Osteoblast (primary cell): ENCODE measurements around the gene NEBL. TPM values are rescaled to one million over a fixed set of nuclear protein-coding genes. Genes with fewer than 3 reads are reported as not detected.

ENCODE experiments used
- DNase-seq: peaks from one replicate; pipeline ENCODE4 v3.0.0; 2011; ENCODE audit warnings: low spot score, mixed read lengths; ENCODE audit not compliant: insufficient read length; ENCODE audit errors: missing footprints
- H2AFZ ChIP-seq: 2 replicates; pipeline ENCODE4 v1.6.0; 2011; ENCODE audit warnings: mild to moderate bottlenecking, low read length
- H3K27ac ChIP-seq: 2 replicates; pipeline ENCODE4 v1.5.1; 2011; ENCODE audit warnings: mild to moderate bottlenecking, low read depth, low read length, moderate library complexity
- H3K27me3 ChIP-seq: 2 replicates; pipeline ENCODE4 v1.6.0; 2012; ENCODE audit warnings: mild to moderate bottlenecking, control low read depth, inconsistent platforms, low read length, moderate library complexity; ENCODE audit not compliant: insufficient read depth
- H3K36me3 ChIP-seq: 2 replicates; pipeline ENCODE4 v1.5.1; 2011; ENCODE audit warnings: mild to moderate bottlenecking, low read length, control low read depth, moderate library complexity; ENCODE audit not compliant: insufficient read depth
- H3K4me1 ChIP-seq: 2 replicates; pipeline ENCODE4 v1.5.1; 2011; ENCODE audit warnings: mild to moderate bottlenecking, low read length, control low read depth, moderate library complexity; ENCODE audit not compliant: insufficient read depth
- H3K4me2 ChIP-seq: 2 replicates; pipeline ENCODE4 v1.6.0; 2011; ENCODE audit warnings: mild to moderate bottlenecking, low read length; ENCODE audit not compliant: insufficient read depth
- H3K4me3 ChIP-seq: fragments of 200-600 bp; sonication (generic); 3 replicates; pipeline ENCODE4 v1.5.1; 2012; ENCODE audit warnings: mild to moderate bottlenecking, low read length, inconsistent platforms; ENCODE audit not compliant: insufficient read depth
- H3K79me2 ChIP-seq: 2 replicates; pipeline ENCODE4 v1.6.0; 2012; ENCODE audit warnings: mild to moderate bottlenecking, low read length, control low read depth, inconsistent platforms; ENCODE audit not compliant: insufficient read depth
- H3K9me3 ChIP-seq: 2 replicates; pipeline ENCODE4 v1.5.1; 2011; ENCODE audit warnings: low read depth, low read length, control low read depth
- H4K20me1 ChIP-seq: 2 replicates; pipeline ENCODE4 v1.6.0; 2012; ENCODE audit warnings: mild to moderate bottlenecking, low read length, control low read depth; ENCODE audit not compliant: insufficient read depth
- total RNA-seq: library from RNA; depleted of rRNA; stranded (reverse); fragments of >200 nt; gene quantifications from 2 replicates; pipeline ENCODE4 v1.2.3, GENCODE V29; 2012
- TF ChIP-seq, protein P1 (sequence below): IDR thresholded peaks from 2 replicates; pipeline ENCODE4 v1.5.1; 2011; ENCODE audit warnings: mild to moderate bottlenecking, low read depth, low read length, moderate library complexity; ENCODE audit errors: extremely low read depth

NEBL gene
- total RNA-seq, 1 donor: under 0.01 TPM

DNA sequence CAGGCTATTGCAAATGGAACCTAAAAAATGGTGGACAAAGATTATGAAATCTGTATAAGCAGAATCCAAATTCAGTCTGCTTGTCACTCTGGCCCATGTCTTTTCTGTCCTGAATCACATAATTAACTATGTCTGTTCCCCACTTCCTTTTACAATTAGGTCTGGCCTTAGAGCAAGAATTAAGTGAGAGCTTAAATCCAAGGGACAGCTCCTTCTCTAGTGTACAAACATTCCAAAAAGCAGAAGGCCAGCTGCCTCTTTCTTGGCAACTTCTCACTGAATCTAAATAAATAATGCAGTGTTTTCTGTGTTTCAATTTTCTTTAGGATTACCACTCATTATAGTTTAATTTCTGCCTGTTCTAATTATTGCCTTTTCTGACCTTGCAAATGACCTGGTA is 39.3 kb upstream of the NEBL start:
- TF ChIP-seq, protein P1, sequence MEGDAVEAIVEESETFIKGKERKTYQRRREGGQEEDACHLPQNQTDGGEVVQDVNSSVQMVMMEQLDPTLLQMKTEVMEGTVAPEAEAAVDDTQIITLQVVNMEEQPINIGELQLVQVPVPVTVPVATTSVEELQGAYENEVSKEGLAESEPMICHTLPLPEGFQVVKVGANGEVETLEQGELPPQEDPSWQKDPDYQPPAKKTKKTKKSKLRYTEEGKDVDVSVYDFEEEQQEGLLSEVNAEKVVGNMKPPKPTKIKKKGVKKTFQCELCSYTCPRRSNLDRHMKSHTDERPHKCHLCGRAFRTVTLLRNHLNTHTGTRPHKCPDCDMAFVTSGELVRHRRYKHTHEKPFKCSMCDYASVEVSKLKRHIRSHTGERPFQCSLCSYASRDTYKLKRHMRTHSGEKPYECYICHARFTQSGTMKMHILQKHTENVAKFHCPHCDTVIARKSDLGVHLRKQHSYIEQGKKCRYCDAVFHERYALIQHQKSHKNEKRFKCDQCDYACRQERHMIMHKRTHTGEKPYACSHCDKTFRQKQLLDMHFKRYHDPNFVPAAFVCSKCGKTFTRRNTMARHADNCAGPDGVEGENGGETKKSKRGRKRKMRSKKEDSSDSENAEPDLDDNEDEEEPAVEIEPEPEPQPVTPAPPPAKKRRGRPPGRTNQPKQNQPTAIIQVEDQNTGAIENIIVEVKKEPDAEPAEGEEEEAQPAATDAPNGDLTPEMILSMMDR: no peak
- DNase-seq: no peak

DNA sequence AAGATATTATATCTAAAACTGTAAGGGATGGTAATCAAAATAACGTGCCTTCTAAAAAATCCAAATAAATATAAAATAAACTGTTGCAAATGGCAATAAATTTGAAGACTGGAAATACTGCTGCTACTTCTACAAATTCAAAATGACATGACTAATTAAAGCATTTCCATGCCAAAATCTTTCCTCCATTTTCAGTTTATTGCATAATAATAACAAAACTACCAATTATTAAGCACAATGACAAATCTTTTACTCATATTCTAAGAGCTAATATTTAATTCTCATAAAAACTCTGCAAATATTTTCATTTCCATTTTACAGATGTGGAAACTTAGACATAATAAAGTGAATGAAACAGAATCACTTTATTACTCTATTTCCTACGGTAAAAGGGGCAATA is 38.8 kb upstream of the NEBL start:
- Histone ChIP-seq H4K20me1 (no peaks in the 10 kb centered on the region), H3K4me3 (no peak overlapping the region), H3K27me3 (no peaks in the 10 kb centered on the region), H3K4me1 (no peaks in the 10 kb centered on the region), H3K9me3 (no peaks in the 10 kb centered on the region), H2AFZ (no peak overlapping the region), H3K27ac (no peak overlapping the region), H3K79me2 (no peaks in the 10 kb centered on the region), H3K36me3 (no peaks in the 10 kb centered on the region), H3K4me2 (no peak overlapping the region)
- TF ChIP-seq, protein P1: no peak
- no peak for DNase-seq

More for the DNA sequence above, 39.3 kb upstream of the NEBL start:
- Histone ChIP-seq H3K36me3 (no peaks in the 10 kb centered on the region), H3K9me3 (no peaks in the 10 kb centered on the region), H3K4me1 (no peaks in the 10 kb centered on the region), H3K4me3 (no peak overlapping the region), H3K27me3 (no peaks in the 10 kb centered on the region), H3K79me2 (no peaks in the 10 kb centered on the region), H2AFZ (no peak overlapping the region), H3K27ac (no peak overlapping the region), H3K4me2 (no peak overlapping the region), H4K20me1 (no peaks in the 10 kb centered on the region)

DNA sequence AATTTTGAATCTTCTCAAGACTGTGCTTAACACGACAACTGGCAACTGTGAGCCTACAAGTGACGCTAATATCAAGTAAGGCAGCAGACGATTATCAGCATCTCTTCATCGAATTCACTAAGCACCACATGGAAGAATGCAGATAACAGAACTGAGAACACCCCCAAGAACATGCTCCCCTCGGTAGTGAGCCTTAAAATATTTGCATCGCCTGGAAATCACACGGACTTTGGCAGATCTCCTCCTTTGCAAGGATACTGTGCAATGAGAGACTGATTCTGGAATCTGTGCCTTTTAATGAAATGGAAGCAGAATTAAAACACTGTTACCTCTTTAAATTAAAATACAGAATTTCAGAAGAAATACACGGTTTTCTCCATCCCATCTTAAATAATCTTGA is 38.2 kb upstream of the NEBL start:
- no peaks in the 10 kb centered on the region for H3K79me2 ChIP-seq
- H3K4me2 ChIP-seq: no peak overlapping the region
- H3K9me3 ChIP-seq: no peaks in the 10 kb centered on the region
- H3K27me3 ChIP-seq: no peaks in the 10 kb centered on the region
- no peak overlapping the region for H2AFZ ChIP-seq
- no peak overlapping the region for H3K27ac ChIP-seq
- no peaks in the 10 kb centered on the region for H3K4me1 ChIP-seq
- DNase-seq: no peak
- H4K20me1 ChIP-seq: no peaks in the 10 kb centered on the region
- no peaks in the 10 kb centered on the region for H3K36me3 ChIP-seq
- TF ChIP-seq, protein P1: no peak
- no peak overlapping the region for H3K4me3 ChIP-seq

DNA sequence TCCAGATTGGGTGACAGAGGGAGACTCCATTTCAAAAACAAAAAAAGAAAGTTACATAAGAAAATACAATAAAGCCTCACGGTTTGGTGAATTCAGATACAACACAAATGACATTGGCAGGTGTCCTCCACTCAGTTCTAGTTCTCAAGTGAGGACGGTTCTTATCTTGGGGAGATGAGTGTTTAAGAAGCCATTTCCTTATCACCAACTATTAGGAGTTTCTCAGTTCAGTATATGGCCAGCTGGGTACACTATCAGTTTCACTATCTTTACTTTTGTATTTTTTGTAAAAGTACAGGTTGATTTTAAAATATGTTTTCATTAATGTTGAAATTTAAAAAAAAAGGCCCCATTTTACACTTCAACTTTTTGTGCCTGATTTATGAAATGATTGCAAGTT is 36.6 kb upstream of the NEBL start:
- TF ChIP-seq, protein P1: no peak
- DNase-seq: no peak
- Histone ChIP-seq H3K4me2 (no peak overlapping the region), H4K20me1 (no peaks in the 10 kb centered on the region), H3K9me3 (no peaks in the 10 kb centered on the region), H3K27ac (no peak overlapping the region), H3K36me3 (no peaks in the 10 kb centered on the region), H3K4me1 (no peaks in the 10 kb centered on the region), H3K4me3 (no peak overlapping the region), H3K27me3 (no peaks in the 10 kb centered on the region), H2AFZ (no peak overlapping the region), H3K79me2 (no peaks in the 10 kb centered on the region)
